Measurements from ENCODE around the gene ANXA5. TPM values are rescaled to one million over a fixed set of nuclear protein-coding genes. Genes with fewer than 3 reads are reported as not detected.

Gene ANXA5
- total RNA-seq, 1 donor from 2014 or later, result 382 TPM

- no peak for TF ChIP-seq CTCF (IDR thresholded peaks at IDR 0.05)
- DNase-seq, result no peak
- no peaks in the 10 kb centered on the region for H3K27me3 ChIP-seq
These were observed 64.1 kb downstream of the ANXA5 start for GRCh38 chr4:121632636-121633035.

More at GRCh38 chr4:121632636-121633035, 64.1 kb downstream of the ANXA5 start:
- H3K4me3 ChIP-seq, result no peak overlapping the region
- H3K4me1 ChIP-seq, result no peaks in the 10 kb centered on the region
- no peak overlapping the region for H3K27ac ChIP-seq
- no peaks in the 10 kb centered on the region for H3K9me3 ChIP-seq
- intact Hi-C loops (cut with DNase I), result no loop called here
- H3K36me3 ChIP-seq, result no peaks in the 10 kb centered on the region
- no peak for ATAC-seq

Other genes starting within 250 kb of the ANXA5 start
- not detected for gene SMIM43, start 68.2 kb upstream of the ANXA5 start, total RNA-seq
- 15.8 TPM for gene EXOSC9, start 104.3 kb upstream of the ANXA5 start, total RNA-seq
- 1.2 TPM for gene CCNA2, start 126.9 kb upstream of the ANXA5 start, total RNA-seq
- gene BBS7, start 173.5 kb upstream of the ANXA5 start, total RNA-seq, result 14.5 TPM